SJCRH30 (cell line): ENCODE measurements around the gene ZSCAN21. TPM values are rescaled to one million over a fixed set of nuclear protein-coding genes. Genes with fewer than 3 reads are reported as not detected.

Experiments
- DNase-seq, 2 experiments: peaks; one replicate each; pipeline ENCODE4 v3.0.0-alpha.2; 2015 to 2020
- H3K27ac ChIP-seq: fragments of 250-450 bp; sonication (Bioruptor Pico); 2 replicates; pipeline ENCODE4 v1.5.1; 2020; ENCODE audit warnings: mild to moderate bottlenecking, moderate library complexity
- H3K27me3 ChIP-seq: fragments of 250-450 bp; sonication (Bioruptor Pico); 2 replicates; pipeline ENCODE4 v1.5.1; 2020; ENCODE audit warnings: mild to moderate bottlenecking, moderate library complexity
- H3K36me3 ChIP-seq: fragments of 250-450 bp; sonication (Bioruptor Pico); 2 replicates; pipeline ENCODE4 v1.5.1; 2020; ENCODE audit warnings: mild to moderate bottlenecking, moderate library complexity
- H3K4me1 ChIP-seq: fragments of 250-450 bp; sonication (Bioruptor Pico); 2 replicates; pipeline ENCODE4 v1.5.1; 2020; ENCODE audit warnings: mild to moderate bottlenecking, moderate library complexity
- H3K4me3 ChIP-seq: fragments of 250-450 bp; sonication (Bioruptor Pico); 2 replicates; pipeline ENCODE4 v1.5.1; 2020; ENCODE audit warnings: mild to moderate bottlenecking, moderate library complexity
- H3K9me3 ChIP-seq: fragments of 250-450 bp; sonication (Bioruptor Pico); replicated peaks from 2 replicates; pipeline ENCODE4 v1.5.1; 2020; ENCODE audit warnings: mild to moderate bottlenecking, moderate library complexity
- total RNA-seq: library from RNA; depleted of rRNA; stranded (reverse); fragments of >200 nt; shearing (Covaris generic); gene quantifications from 2 replicates; pipeline ENCODE4 v1.2.3, GENCODE V29; 2014

The ZSCAN21 gene
- total RNA-seq, 1 experiment from 2014 or later: 15.1 TPM

DNA sequence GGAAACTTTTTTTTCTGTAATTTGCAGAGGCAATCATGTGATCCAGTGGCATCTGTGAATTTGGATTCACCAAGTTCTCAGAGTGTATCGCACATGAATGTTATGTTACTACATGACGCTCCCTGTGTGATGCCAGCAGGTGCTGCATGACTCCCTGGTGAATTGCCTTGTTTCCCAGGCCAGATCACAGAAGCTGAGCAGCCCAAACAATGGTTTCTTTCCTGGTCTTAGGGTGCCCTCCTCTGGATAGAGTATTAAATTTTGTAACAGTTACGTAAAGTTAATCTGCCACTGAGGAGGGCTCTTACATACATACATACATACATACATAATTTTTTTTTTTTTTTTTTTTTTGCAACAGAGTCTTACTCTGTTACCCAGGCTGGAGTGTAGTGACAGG is 3.6 kb downstream of the ZSCAN21 start:
- Histone ChIP-seq H3K4me3 (no peak overlapping the region), H3K27ac (no peak overlapping the region), H3K4me1 (peaks cover 5% of the 10 kb centered on the region; the same call in 1 of the 2 replicates), H3K9me3 (no peaks in the 10 kb centered on the region), H3K36me3 (peaks cover 12% of the 10 kb centered on the region), H3K27me3 (no peaks in the 10 kb centered on the region)
- peak; percentile 85 to 91 for DNase-seq

- H3K4me3 ChIP-seq: no peak overlapping the region
- no peak for DNase-seq
- no peak overlapping the region for H3K27ac ChIP-seq
- H3K9me3 ChIP-seq: no peaks in the 10 kb centered on the region
- peaks cover 32% of the 10 kb centered on the region for H3K36me3 ChIP-seq
- H3K27me3 ChIP-seq: no peaks in the 10 kb centered on the region
- no peaks in the 10 kb centered on the region for H3K4me1 ChIP-seq
Observed at GRCh38 chr7:100057006-100057405, 7.4 kb downstream of the ZSCAN21 start.

DNA sequence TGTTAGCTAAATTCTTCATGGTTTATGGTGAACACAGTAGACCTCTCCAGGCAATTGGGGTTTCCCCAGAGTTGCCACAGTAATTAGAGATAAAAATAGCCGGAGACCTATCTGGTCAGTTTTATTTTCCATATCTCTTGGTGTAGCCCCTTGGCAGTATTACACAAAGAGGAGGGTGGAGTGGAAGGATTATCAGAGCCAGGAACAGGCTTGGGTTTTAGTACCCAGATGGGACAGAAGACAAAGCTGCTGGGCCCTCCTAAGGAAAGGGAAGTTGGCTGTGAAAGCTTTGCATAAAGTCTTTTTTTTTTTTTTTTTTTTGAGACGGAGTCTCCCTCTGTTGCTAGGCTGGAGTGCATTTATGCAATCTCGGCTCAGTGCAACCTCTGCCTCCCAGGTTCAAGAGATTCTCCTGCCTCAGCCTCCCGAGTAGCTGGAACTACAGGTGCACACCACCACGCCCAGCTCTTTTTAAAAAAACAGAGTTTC is 9.7 kb downstream of the ZSCAN21 start:
- DNase-seq: no peak
- H3K4me3 ChIP-seq: no peak overlapping the region
- peaks cover 49% of the 10 kb centered on the region for H3K36me3 ChIP-seq
- H3K27ac ChIP-seq: no peak overlapping the region
- no peaks in the 10 kb centered on the region for H3K4me1 ChIP-seq
- H3K27me3 ChIP-seq: no peaks in the 10 kb centered on the region
- H3K9me3 ChIP-seq: no peaks in the 10 kb centered on the region

DNA sequence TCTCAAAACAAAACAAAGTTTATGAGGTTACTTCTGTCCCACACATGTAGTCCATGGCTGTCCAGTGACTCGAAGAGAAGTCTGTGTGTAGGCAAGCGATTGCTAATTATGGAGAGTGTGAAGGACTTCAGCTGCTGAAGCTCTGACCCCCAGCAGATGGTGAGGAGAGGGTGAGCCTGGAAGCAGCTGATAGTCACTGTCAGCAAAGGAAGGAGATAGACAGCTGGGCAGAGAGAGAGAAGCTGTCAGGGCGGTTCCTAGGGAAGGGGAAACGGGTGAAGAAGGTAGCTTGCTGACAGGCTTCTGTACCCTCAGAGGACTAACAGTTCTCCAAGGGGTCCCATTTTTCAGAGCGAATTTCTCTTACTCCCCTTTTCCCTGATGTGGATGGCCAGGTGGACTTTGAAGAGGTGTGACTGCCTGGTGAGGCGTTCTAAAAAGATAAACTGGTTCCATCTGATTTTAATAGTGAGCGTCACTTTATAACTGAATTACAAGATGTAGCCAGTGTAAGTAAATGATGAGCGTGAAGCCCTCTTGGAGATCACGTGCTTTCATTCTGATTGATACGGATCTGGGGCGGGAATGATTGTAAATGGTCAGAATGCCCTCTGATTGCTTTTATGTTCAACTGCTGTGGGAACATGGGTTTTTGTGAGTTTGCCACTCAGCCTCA is 12.1 kb downstream of the ZSCAN21 start:
- no peaks in the 10 kb centered on the region for H3K4me1 ChIP-seq
- no peak overlapping the region for H3K27ac ChIP-seq
- no peak for DNase-seq
- H3K27me3 ChIP-seq: no peaks in the 10 kb centered on the region
- H3K36me3 ChIP-seq: peaks cover 62% of the 10 kb centered on the region
- no peak overlapping the region for H3K4me3 ChIP-seq
- H3K9me3 ChIP-seq: no peaks in the 10 kb centered on the region

GRCh38 chr7:100063376-100063775 is 13.8 kb downstream of the ZSCAN21 start:
- Histone ChIP-seq H3K36me3 (peaks cover 66% of the 10 kb centered on the region), H3K4me1 (no peaks in the 10 kb centered on the region), H3K27me3 (no peaks in the 10 kb centered on the region), H3K9me3 (no peaks in the 10 kb centered on the region), H3K27ac (no peak overlapping the region), H3K4me3 (no peak overlapping the region)
- DNase-seq: no peak

DNA sequence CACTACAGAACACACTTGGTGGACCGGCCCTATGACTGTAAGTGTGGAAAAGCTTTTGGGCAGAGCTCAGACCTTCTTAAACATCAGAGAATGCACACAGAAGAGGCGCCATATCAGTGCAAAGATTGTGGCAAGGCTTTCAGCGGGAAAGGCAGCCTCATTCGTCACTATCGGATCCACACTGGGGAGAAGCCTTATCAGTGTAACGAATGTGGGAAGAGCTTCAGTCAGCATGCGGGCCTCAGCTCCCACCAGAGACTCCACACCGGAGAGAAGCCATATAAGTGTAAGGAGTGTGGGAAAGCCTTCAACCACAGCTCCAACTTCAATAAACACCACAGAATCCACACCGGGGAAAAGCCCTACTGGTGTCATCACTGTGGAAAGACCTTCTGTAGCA is 14.6 kb downstream of the ZSCAN21 start:
- Histone ChIP-seq H3K4me1 (no peaks in the 10 kb centered on the region), H3K27me3 (no peaks in the 10 kb centered on the region), H3K4me3 (no peak overlapping the region), H3K27ac (no peak overlapping the region), H3K36me3 (peaks cover 69% of the 10 kb centered on the region), H3K9me3 (no peaks in the 10 kb centered on the region)
- no peak for DNase-seq

GRCh38 chr7:100065452-100066186 is 16.0 kb downstream of the ZSCAN21 start:
- Histone ChIP-seq H3K27ac (no peak overlapping the region), H3K27me3 (no peaks in the 10 kb centered on the region), H3K4me3 (no peak overlapping the region), H3K9me3 (no peaks in the 10 kb centered on the region), H3K4me1 (no peaks in the 10 kb centered on the region), H3K36me3 (peaks cover 77% of the 10 kb centered on the region)
- no peak for DNase-seq

GRCh38 chr7:100066953-100067352 is 17.4 kb downstream of the ZSCAN21 start:
- Histone ChIP-seq H3K4me1 (no peaks in the 10 kb centered on the region), H3K27me3 (no peaks in the 10 kb centered on the region), H3K4me3 (no peak overlapping the region), H3K27ac (no peak overlapping the region), H3K36me3 (peaks cover 84% of the 10 kb centered on the region), H3K9me3 (peaks cover 13% of the 10 kb centered on the region; the same call in 1 of the 2 replicates)
- DNase-seq: no peak

DNA sequence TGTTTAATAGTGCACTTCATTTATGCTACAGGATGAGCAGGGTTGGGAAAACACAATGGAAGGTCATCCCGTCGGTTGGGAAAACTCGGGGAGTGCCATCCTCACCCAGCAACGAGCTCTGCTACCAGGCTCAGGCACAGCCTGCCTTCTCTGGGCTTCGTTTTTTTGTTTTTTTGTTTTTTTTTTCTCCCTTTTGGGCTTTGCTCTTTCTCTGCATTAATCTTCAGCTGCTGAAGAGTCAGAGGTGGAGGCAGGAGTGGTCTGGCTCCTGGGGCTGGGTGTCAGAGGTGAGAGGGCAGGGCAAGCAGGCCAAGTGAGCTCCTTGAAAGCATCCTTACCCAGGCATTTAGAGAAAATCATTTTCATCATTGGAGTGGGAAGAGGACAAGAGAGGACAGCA is 20.4 kb downstream of the ZSCAN21 start:
- Histone ChIP-seq H3K4me3 (no peak overlapping the region), H3K27ac (no peak overlapping the region), H3K9me3 (peaks cover 26% of the 10 kb centered on the region), H3K27me3 (no peaks in the 10 kb centered on the region), H3K36me3 (peaks cover 89% of the 10 kb centered on the region), H3K4me1 (no peaks in the 10 kb centered on the region)
- no peak for DNase-seq

GRCh38 chr7:100071018-100071723 is 21.6 kb downstream of the ZSCAN21 start:
- no peak for DNase-seq
- Histone ChIP-seq H3K4me3 (no peak overlapping the region), H3K9me3 (peaks cover 26% of the 10 kb centered on the region), H3K4me1 (no peaks in the 10 kb centered on the region), H3K27me3 (no peaks in the 10 kb centered on the region), H3K36me3 (peaks cover 95% of the 10 kb centered on the region), H3K27ac (no peak overlapping the region)

DNA sequence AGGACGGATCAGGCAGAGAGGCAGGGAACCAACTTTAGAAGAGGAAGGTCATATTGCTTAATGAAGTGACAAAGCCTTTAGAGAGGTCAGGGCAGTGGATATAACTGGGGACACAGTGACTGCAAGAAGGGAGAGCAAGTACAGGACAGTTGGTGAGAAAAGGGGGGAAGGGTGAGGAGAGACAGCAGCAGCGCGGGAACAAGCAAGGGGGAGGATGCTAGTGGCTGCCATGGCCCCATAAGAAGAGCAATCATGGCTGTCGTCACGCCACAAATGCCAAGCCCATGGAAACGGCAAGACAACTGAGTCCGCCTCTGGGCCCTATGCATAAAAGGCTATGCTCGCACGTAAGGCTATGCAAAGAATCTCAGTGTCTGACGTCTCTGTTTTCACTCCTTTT is 22.9 kb downstream of the ZSCAN21 start:
- H3K27ac ChIP-seq: no peak overlapping the region
- H3K27me3 ChIP-seq: no peaks in the 10 kb centered on the region
- peaks cover 99% of the 10 kb centered on the region for H3K36me3 ChIP-seq
- H3K9me3 ChIP-seq: peaks cover 26% of the 10 kb centered on the region
- DNase-seq: no peak
- no peaks in the 10 kb centered on the region for H3K4me1 ChIP-seq
- H3K4me3 ChIP-seq: no peak overlapping the region

DNA sequence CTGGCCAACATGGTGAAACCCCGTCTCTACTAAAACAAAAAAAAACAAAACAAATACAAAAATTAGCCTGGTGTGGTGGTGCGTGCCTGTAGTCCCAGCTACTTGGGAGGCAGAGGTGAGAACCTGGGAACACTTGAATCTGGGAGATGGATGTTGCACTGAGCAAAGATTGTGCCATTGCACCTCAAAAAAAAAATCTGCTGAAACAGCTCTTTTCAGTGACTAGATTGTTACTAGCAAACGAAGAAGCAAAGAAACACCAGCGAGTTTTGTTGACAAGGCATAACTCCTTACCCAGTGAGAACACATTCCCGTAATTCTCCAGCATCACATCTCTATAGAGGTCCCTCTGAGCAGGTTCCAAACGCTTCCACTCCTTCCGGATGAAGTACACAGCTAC is 25.3 kb downstream of the ZSCAN21 start:
- no peaks in the 10 kb centered on the region for H3K4me1 ChIP-seq
- H3K27me3 ChIP-seq: no peaks in the 10 kb centered on the region
- peaks cover 97% of the 10 kb centered on the region for H3K36me3 ChIP-seq
- no peak overlapping the region for H3K27ac ChIP-seq
- H3K4me3 ChIP-seq: no peak overlapping the region
- no peak for DNase-seq
- H3K9me3 ChIP-seq: peaks cover 26% of the 10 kb centered on the region

DNA sequence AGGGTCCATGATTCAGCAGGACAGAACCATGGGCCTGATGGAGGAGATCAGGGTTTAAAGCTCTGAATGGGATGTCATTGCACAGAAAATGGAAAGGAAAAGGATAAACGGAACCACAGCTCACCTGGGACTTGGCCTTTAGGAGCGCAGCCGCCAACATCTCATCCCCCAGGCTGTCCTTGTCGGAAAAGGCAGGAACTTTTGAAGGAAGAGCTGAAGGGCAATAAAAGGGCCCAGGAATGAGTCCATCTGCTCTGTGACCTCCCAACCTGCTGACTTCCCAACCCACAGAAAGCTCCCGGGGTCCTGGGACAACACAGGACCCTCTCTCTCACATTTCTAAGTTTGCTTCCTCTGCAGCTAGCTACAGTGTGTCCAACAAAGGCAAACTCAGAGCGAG is 25.8 kb downstream of the ZSCAN21 start:
- no peak overlapping the region for H3K27ac ChIP-seq
- peaks cover 26% of the 10 kb centered on the region for H3K9me3 ChIP-seq
- peaks cover 94% of the 10 kb centered on the region for H3K36me3 ChIP-seq
- DNase-seq: no peak
- no peak overlapping the region for H3K4me3 ChIP-seq
- H3K4me1 ChIP-seq: no peaks in the 10 kb centered on the region
- no peaks in the 10 kb centered on the region for H3K27me3 ChIP-seq

- no peak for DNase-seq
- Histone ChIP-seq H3K36me3 (peaks cover 76% of the 10 kb centered on the region), H3K9me3 (peaks cover 11% of the 10 kb centered on the region), H3K4me3 (no peak overlapping the region), H3K4me1 (no peaks in the 10 kb centered on the region), H3K27ac (no peak overlapping the region), H3K27me3 (no peaks in the 10 kb centered on the region)
Observed at GRCh38 chr7:100077205-100077604, 27.6 kb downstream of the ZSCAN21 start.

- DNase-seq: no peak
- Histone ChIP-seq H3K36me3 (peaks cover 57% of the 10 kb centered on the region), H3K27ac (no peak overlapping the region)
Observed at GRCh38 chr7:100079024-100079560, 29.5 kb downstream of the ZSCAN21 start.

More at GRCh38 chr7:100079024-100079560, 29.5 kb downstream of the ZSCAN21 start:
- H3K27me3 ChIP-seq: no peaks in the 10 kb centered on the region
- H3K4me1 ChIP-seq: no peaks in the 10 kb centered on the region
- 0 out of 2 replicates have a peak, but pooled peaks cover 3% of the 10 kb centered on the region for H3K9me3 ChIP-seq
- no peak overlapping the region for H3K4me3 ChIP-seq
